ENCODE data around the gene RPL21.

Gene RPL21

DNA sequence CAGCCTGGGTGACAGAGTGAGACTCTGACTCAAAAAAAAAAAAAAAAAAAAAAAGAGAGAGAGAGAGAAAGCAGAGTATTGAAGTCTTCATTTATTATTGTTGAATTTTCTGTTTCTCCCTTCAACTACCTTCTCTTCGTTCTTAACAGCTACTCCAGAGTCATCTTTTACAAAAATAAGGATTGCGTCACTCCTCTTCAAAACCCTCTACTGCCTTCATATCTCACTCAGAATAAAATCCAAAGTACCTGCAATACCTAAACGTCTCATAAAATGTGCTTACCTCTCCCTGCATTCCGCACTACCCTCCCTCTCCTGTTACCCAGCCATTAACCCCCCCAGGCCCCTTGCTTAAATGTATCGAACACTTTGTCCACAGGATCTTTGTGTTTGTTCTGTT lies 17.4 kb upstream of the RPL21 start:
- no peak for DNase-seq (ENCODE audit: low spot score)
- TF ChIP-seq, protein P1, sequence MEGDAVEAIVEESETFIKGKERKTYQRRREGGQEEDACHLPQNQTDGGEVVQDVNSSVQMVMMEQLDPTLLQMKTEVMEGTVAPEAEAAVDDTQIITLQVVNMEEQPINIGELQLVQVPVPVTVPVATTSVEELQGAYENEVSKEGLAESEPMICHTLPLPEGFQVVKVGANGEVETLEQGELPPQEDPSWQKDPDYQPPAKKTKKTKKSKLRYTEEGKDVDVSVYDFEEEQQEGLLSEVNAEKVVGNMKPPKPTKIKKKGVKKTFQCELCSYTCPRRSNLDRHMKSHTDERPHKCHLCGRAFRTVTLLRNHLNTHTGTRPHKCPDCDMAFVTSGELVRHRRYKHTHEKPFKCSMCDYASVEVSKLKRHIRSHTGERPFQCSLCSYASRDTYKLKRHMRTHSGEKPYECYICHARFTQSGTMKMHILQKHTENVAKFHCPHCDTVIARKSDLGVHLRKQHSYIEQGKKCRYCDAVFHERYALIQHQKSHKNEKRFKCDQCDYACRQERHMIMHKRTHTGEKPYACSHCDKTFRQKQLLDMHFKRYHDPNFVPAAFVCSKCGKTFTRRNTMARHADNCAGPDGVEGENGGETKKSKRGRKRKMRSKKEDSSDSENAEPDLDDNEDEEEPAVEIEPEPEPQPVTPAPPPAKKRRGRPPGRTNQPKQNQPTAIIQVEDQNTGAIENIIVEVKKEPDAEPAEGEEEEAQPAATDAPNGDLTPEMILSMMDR (IDR thresholded peaks at IDR 0.05) = no peak
- Histone ChIP-seq H3K4me3 (no peak overlapping the region), H3K27ac (no peak overlapping the region)

DNA sequence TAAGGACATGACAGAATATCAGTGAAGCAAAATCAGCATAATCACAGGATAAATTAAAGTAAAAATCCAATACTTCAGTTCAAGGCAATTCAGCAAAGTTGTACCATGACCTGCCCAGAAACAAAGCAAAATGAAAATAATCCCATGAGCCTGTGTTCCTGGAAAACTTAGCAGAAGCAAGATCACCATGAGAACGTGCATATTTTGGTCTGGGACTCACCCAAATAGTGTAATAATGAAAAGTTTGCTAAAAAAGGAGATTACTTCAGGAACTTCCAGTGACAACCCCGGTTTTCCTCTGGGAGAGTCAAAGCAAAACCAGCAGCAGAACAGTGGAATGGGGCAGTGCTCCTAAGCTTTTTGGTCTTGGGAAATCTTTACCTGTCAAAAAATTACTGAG lies 14.9 kb upstream of the RPL21 start:
- no peak for DNase-seq (ENCODE audit: low spot score)
- TF ChIP-seq, protein P1 (IDR thresholded peaks at IDR 0.05) = no peak
- Histone ChIP-seq H3K4me3 (no peak overlapping the region), H3K27ac (no peak overlapping the region)

DNA sequence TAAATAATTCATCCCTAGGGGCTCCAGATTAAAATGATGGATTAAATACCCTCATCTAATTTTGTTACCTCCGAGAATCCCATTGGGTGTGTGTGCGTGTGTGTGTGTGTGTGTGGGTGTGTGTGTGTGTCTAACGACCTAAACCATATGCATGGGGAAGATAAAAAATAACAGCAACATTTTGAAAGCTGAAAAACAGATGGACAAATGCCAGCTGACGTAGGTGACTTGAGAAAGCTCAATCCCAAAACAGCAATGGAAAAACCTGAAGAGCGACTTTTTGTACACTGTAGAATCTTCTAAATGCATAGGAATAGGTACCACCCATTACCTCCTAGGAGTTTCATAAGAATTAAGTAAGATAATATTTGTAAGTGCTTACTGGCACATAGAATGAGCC lies 8.7 kb upstream of the RPL21 start:
- no peak overlapping the region for H3K4me3 ChIP-seq
- no peak overlapping the region for H3K27ac ChIP-seq
- TF ChIP-seq, protein P1 (IDR thresholded peaks at IDR 0.05) = no peak
- no peak for DNase-seq (ENCODE audit: low spot score)

DNA sequence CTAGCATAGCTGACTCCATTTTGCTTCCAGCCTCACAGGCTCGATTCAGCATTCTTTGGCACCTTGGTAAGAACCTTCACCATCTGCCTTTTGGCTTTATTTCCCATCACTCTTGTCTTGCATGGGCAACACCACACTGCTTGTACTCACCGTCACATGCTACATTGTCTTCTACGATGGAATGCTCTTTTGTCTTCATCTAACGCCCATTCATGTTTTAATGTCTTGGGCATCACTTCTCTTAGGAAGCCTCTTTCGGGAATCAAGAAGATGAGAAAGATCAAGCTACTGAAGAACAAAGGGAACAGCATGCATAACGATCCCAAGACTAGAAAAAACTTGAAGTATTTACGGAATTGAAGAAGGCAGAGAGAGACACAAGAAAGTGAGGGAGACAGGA lies 5.7 kb upstream of the RPL21 start:
- DNase-seq (ENCODE audit: low spot score) = no peak
- H3K27ac ChIP-seq = no peak overlapping the region
- TF ChIP-seq, protein P1 (IDR thresholded peaks at IDR 0.05) = no peak
- H3K4me3 ChIP-seq = no peak overlapping the region

DNA sequence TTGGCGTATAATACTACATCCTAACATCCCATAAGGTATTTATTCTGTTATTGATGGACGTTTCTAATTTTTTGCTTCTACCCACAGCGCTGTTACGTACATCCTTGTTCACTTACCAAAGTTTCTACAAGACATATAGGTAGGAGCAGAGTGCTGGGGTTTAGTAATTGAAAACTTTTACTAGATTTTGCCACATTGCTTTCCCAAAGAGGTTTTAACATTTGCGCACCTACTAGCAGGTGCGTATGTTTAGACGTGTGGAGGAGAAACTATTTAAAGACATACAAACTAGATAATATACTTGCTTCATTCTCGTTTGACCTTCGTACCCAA lies 559 bp upstream of the RPL21 start:
- peak overlapping the region; percentile 95 for H3K4me3 ChIP-seq
- peak overlapping the region; percentile 95 to 96 for H3K27ac ChIP-seq
- TF ChIP-seq, protein P1 (IDR thresholded peaks at IDR 0.05) = no peak
- no peak for DNase-seq (ENCODE audit: low spot score)

DNA sequence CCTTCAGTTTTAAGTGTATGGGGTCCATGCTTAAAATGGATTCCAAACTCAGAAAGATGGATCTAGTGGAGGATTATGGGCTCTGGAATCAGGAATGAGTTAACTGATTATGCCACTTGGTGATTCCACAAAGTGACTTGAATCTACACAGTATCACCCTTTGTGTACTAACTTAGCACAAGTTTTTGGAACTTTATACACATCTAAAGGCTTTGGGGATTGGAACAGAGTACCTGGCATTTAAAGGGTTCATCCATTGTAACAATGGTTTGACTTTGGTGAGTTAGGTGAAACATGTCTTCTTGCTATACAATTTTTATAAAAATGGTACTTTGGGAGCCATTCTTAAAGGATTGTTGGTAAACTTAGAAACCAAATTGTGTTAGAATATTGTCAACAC lies 1.1 kb downstream of the RPL21 start:
- Histone ChIP-seq H3K4me3 (peak overlapping the region; percentile 95), H3K27ac (peak overlapping the region; percentile 95 to 96)
- no peak for DNase-seq (ENCODE audit: low spot score)
- TF ChIP-seq, protein P1 (IDR thresholded peaks at IDR 0.05) = no peak

DNA sequence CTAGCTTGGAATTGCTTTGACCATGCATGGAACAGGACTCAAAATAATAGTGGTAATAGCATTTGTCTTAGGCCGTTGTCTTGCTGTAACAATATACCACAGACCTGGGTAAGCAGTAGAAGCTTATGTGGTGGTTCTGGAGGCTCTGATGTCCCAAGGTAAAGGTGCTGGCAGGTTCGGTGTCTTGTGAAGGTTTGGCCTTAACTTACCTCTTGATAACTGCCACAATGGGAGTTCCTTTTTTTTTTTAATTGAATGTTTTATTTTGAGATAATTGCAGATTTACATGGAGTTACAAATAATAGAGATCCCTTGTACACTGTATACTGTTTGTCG lies 5.8 kb downstream of the RPL21 start:
- Histone ChIP-seq H3K27ac (no peak overlapping the region), H3K4me3 (no peak overlapping the region)
- TF ChIP-seq, protein P1 (IDR thresholded peaks at IDR 0.05) = no peak
- DNase-seq (ENCODE audit: low spot score) = no peak

Measured in coronary artery (tissue), 2 donors.